Measurements from ENCODE around the gene SFI1. TPM values are rescaled to one million over a fixed set of nuclear protein-coding genes. Genes with fewer than 3 reads are reported as not detected.

The SFI1 gene
- total RNA-seq, 1 donor from 2014 or later = 9.0 TPM

GRCh38 chr22:31612891-31613285 is 116.6 kb downstream of the SFI1 start:
- no peak for DNase-seq (ENCODE audit: low read depth)
- Histone ChIP-seq H3K36me3 (ENCODE audit: control insufficient read depth, insufficient read depth, low read length) (peaks cover 3% of the 10 kb centered on the region), H3K27me3 (ENCODE audit: control insufficient read depth, insufficient read depth, low read length) (no peaks in the 10 kb centered on the region), H3K4me3 (ENCODE audit: low read depth, low read length) (no peak overlapping the region)
- FAIRE-seq = no peak
- TF ChIP-seq CTCF (IDR thresholded peaks at IDR 0.05; ENCODE audit: insufficient read depth, low read length, severe bottlenecking) = no peak

GRCh38 chr22:31613286-31613903 is 117.1 kb downstream of the SFI1 start:
- Histone ChIP-seq H3K27me3 (ENCODE audit: control insufficient read depth, insufficient read depth, low read length) (no peaks in the 10 kb centered on the region), H3K36me3 (ENCODE audit: control insufficient read depth, insufficient read depth, low read length) (peaks cover 6% of the 10 kb centered on the region), H3K4me3 (ENCODE audit: low read depth, low read length) (no peak overlapping the region)
- no peak for FAIRE-seq
- DNase-seq (ENCODE audit: low read depth) = no peak
- no peak for TF ChIP-seq CTCF (IDR thresholded peaks at IDR 0.05; ENCODE audit: insufficient read depth, low read length, severe bottlenecking)

- no peak for DNase-seq (ENCODE audit: low read depth)
- Histone ChIP-seq H3K4me3 (ENCODE audit: low read depth, low read length) (no peak overlapping the region), H3K27me3 (ENCODE audit: control insufficient read depth, insufficient read depth, low read length) (no peaks in the 10 kb centered on the region), H3K36me3 (ENCODE audit: control insufficient read depth, insufficient read depth, low read length) (peaks cover 9% of the 10 kb centered on the region)
- no peak for TF ChIP-seq CTCF (IDR thresholded peaks at IDR 0.05; ENCODE audit: insufficient read depth, low read length, severe bottlenecking)
- FAIRE-seq = no peak
Observed at GRCh38 chr22:31613904-31614296, 117.6 kb downstream of the SFI1 start.

GRCh38 chr22:31614781-31615490 is 118.6 kb downstream of the SFI1 start:
- Histone ChIP-seq H3K27me3 (ENCODE audit: control insufficient read depth, insufficient read depth, low read length) (no peaks in the 10 kb centered on the region), H3K4me3 (ENCODE audit: low read depth, low read length) (no peak overlapping the region), H3K36me3 (ENCODE audit: control insufficient read depth, insufficient read depth, low read length) (peaks cover 16% of the 10 kb centered on the region)
- no peak for TF ChIP-seq CTCF (IDR thresholded peaks at IDR 0.05; ENCODE audit: insufficient read depth, low read length, severe bottlenecking)
- FAIRE-seq (no peak), DNase-seq (ENCODE audit: low read depth) (no peak)

- Histone ChIP-seq H3K36me3 (ENCODE audit: control insufficient read depth, insufficient read depth, low read length) (peaks cover 20% of the 10 kb centered on the region), H3K4me3 (ENCODE audit: low read depth, low read length) (no peak overlapping the region), H3K27me3 (ENCODE audit: control insufficient read depth, insufficient read depth, low read length) (no peaks in the 10 kb centered on the region)
- TF ChIP-seq CTCF (IDR thresholded peaks at IDR 0.05; ENCODE audit: insufficient read depth, low read length, severe bottlenecking) = no peak
- FAIRE-seq (no peak), DNase-seq (ENCODE audit: low read depth) (no peak)
Observed at GRCh38 chr22:31615491-31615860, 119.1 kb downstream of the SFI1 start.

- FAIRE-seq = no peak
- Histone ChIP-seq H3K4me3 (ENCODE audit: low read depth, low read length) (no peak overlapping the region), H3K27me3 (ENCODE audit: control insufficient read depth, insufficient read depth, low read length) (no peaks in the 10 kb centered on the region), H3K36me3 (ENCODE audit: control insufficient read depth, insufficient read depth, low read length) (peaks cover 23% of the 10 kb centered on the region)
- DNase-seq (ENCODE audit: low read depth) = no peak
- no peak for TF ChIP-seq CTCF (IDR thresholded peaks at IDR 0.05; ENCODE audit: insufficient read depth, low read length, severe bottlenecking)
Observed at GRCh38 chr22:31615940-31616314, 119.6 kb downstream of the SFI1 start.

All from bronchial epithelial cell (primary cell).